ENCODE data around the gene KCTD19.
"Not testable (repeated sequence)": the region's sequence is repeated elsewhere in the genome, so short reads cannot be mapped to it uniquely, and the experiment has no call there.

KCTD19 gene

GRCh38 chr16:67326472-67327309 is at the start of gene KCTD19, which contains the start of gene LRRC36:
TSS of gene KCTD19 (minus strand) at chr16:67326741. CDS start at chr16:67326707, 34 bp downstream.
TSS of gene LRRC36 (plus strand) at chr16:67326815. CDS start at chr16:67326863, 48 bp downstream.
- H3K4me3 ChIP-seq (ENCODE audit: low read depth in 1 of 2, low read length in 2 of 2): peak within 1 kb of the TSS; percentile 20 to 56
- H3K4me1 ChIP-seq (ENCODE audit: insufficient read depth, low read length): peaks cover 3% of the 10 kb centered on the region
- peaks cover 6 to 13% of the 10 kb centered on the region in 2 donors for H3K27me3 ChIP-seq (ENCODE audit: control insufficient read depth in 1 of 2, insufficient read depth in 2 of 2, low read length in 2 of 2)
- H3K9ac ChIP-seq (ENCODE audit: low read length): no peak within 1 kb of the TSS
- H3K9me3 ChIP-seq (ENCODE audit: low read length): no peaks in the 10 kb centered on the region
- H3K36me3 ChIP-seq (ENCODE audit: insufficient read depth, low read length): no peaks in the 10 kb centered on the region
- H3K27ac ChIP-seq (ENCODE audit: low read depth, low read length): no peak within 1 kb of the TSS

- not testable (repeated sequence) for H3K9me3 ChIP-seq (ENCODE audit: low read length); H3K27ac ChIP-seq (ENCODE audit: low read depth, low read length); H3K9ac ChIP-seq (ENCODE audit: low read length); H3K27me3 ChIP-seq (ENCODE audit: control insufficient read depth in 1 of 2, insufficient read depth in 2 of 2, low read length in 2 of 2); H3K36me3 ChIP-seq (ENCODE audit: insufficient read depth, low read length); H3K4me1 ChIP-seq (ENCODE audit: insufficient read depth, low read length); H3K4me3 ChIP-seq (ENCODE audit: low read depth in 1 of 2, low read length in 2 of 2)
These were observed 49.5 kb upstream of the KCTD19 start for GRCh38 chr16:67376012-67376411.

GRCh38 chr16:67372664-67373063 is 46.1 kb upstream of the KCTD19 start:
- Histone ChIP-seq H3K4me1 (ENCODE audit: insufficient read depth, low read length) (no peaks in the 10 kb centered on the region), H3K27me3 (ENCODE audit: control insufficient read depth in 1 of 2, insufficient read depth in 2 of 2, low read length in 2 of 2) (no peaks in the 10 kb centered on the region), H3K9me3 (ENCODE audit: low read length) (no peaks in the 10 kb centered on the region), H3K9ac (ENCODE audit: low read length) (no peak overlapping the region), H3K4me3 (ENCODE audit: low read depth in 1 of 2, low read length in 2 of 2) (no peak overlapping the region), H3K36me3 (ENCODE audit: insufficient read depth, low read length) (no peaks in the 10 kb centered on the region), H3K27ac (ENCODE audit: low read depth, low read length) (no peak overlapping the region)

- Histone ChIP-seq H3K9ac (ENCODE audit: low read length) (no peak overlapping the region), H3K27me3 (ENCODE audit: control insufficient read depth in 1 of 2, insufficient read depth in 2 of 2, low read length in 2 of 2) (no peaks in the 10 kb centered on the region), H3K27ac (ENCODE audit: low read depth, low read length) (no peak overlapping the region), H3K4me1 (ENCODE audit: insufficient read depth, low read length) (no peaks in the 10 kb centered on the region), H3K36me3 (ENCODE audit: insufficient read depth, low read length) (no peaks in the 10 kb centered on the region), H3K9me3 (ENCODE audit: low read length) (no peaks in the 10 kb centered on the region), H3K4me3 (ENCODE audit: low read depth in 1 of 2, low read length in 2 of 2) (no peak overlapping the region)
These were observed 44.1 kb upstream of the KCTD19 start for GRCh38 chr16:67370661-67371060.

- Histone ChIP-seq H3K27me3 (ENCODE audit: control insufficient read depth in 1 of 2, insufficient read depth in 2 of 2, low read length in 2 of 2) (no peaks in the 10 kb centered on the region), H3K36me3 (ENCODE audit: insufficient read depth, low read length) (no peaks in the 10 kb centered on the region), H3K27ac (ENCODE audit: low read depth, low read length) (no peak overlapping the region), H3K9me3 (ENCODE audit: low read length) (no peaks in the 10 kb centered on the region), H3K9ac (ENCODE audit: low read length) (no peak overlapping the region), H3K4me3 (ENCODE audit: low read depth in 1 of 2, low read length in 2 of 2) (no peak overlapping the region), H3K4me1 (ENCODE audit: insufficient read depth, low read length) (no peaks in the 10 kb centered on the region)
These were observed 38.2 kb upstream of the KCTD19 start for GRCh38 chr16:67364600-67365235.

- Histone ChIP-seq H3K4me1 (ENCODE audit: insufficient read depth, low read length) (no peaks in the 10 kb centered on the region), H3K27me3 (ENCODE audit: control insufficient read depth in 1 of 2, insufficient read depth in 2 of 2, low read length in 2 of 2) (no peaks in the 10 kb centered on the region), H3K9ac (ENCODE audit: low read length) (no peak overlapping the region), H3K36me3 (ENCODE audit: insufficient read depth, low read length) (no peaks in the 10 kb centered on the region), H3K9me3 (ENCODE audit: low read length) (no peaks in the 10 kb centered on the region), H3K4me3 (ENCODE audit: low read depth in 1 of 2, low read length in 2 of 2) (no peak overlapping the region), H3K27ac (ENCODE audit: low read depth, low read length) (no peak overlapping the region)
These were observed 34.5 kb upstream of the KCTD19 start for GRCh38 chr16:67361038-67361437.

GRCh38 chr16:67359540-67360269 is 33.2 kb upstream of the KCTD19 start:
- H3K4me3 ChIP-seq (ENCODE audit: low read depth in 1 of 2, low read length in 2 of 2); H3K27ac ChIP-seq (ENCODE audit: low read depth, low read length); H3K27me3 ChIP-seq (ENCODE audit: control insufficient read depth in 1 of 2, insufficient read depth in 2 of 2, low read length in 2 of 2); H3K9me3 ChIP-seq (ENCODE audit: low read length); H3K4me1 ChIP-seq (ENCODE audit: insufficient read depth, low read length); H3K36me3 ChIP-seq (ENCODE audit: insufficient read depth, low read length); H3K9ac ChIP-seq (ENCODE audit: low read length): not testable (repeated sequence)

GRCh38 chr16:67357561-67357960 is 31.0 kb upstream of the KCTD19 start:
- H3K9ac ChIP-seq (ENCODE audit: low read length): no peak overlapping the region
- no peaks in the 10 kb centered on the region for H3K4me1 ChIP-seq (ENCODE audit: insufficient read depth, low read length)
- H3K27ac ChIP-seq (ENCODE audit: low read depth, low read length): no peak overlapping the region
- no peak overlapping the region for H3K4me3 ChIP-seq (ENCODE audit: low read depth in 1 of 2, low read length in 2 of 2)
- no peaks in the 10 kb centered on the region for H3K27me3 ChIP-seq (ENCODE audit: control insufficient read depth in 1 of 2, insufficient read depth in 2 of 2, low read length in 2 of 2)
- H3K36me3 ChIP-seq (ENCODE audit: insufficient read depth, low read length): no peaks in the 10 kb centered on the region
- no peaks in the 10 kb centered on the region for H3K9me3 ChIP-seq (ENCODE audit: low read length)

- Histone ChIP-seq H3K27me3 (ENCODE audit: control insufficient read depth in 1 of 2, insufficient read depth in 2 of 2, low read length in 2 of 2) (no peaks in the 10 kb centered on the region), H3K27ac (ENCODE audit: low read depth, low read length) (no peak overlapping the region), H3K4me3 (ENCODE audit: low read depth in 1 of 2, low read length in 2 of 2) (no peak overlapping the region), H3K9ac (ENCODE audit: low read length) (no peak overlapping the region), H3K36me3 (ENCODE audit: insufficient read depth, low read length) (no peaks in the 10 kb centered on the region), H3K4me1 (ENCODE audit: insufficient read depth, low read length) (no peaks in the 10 kb centered on the region), H3K9me3 (ENCODE audit: low read length) (no peaks in the 10 kb centered on the region)
These were observed 29.9 kb upstream of the KCTD19 start for GRCh38 chr16:67356396-67356795.

- not testable (repeated sequence) for H3K4me3 ChIP-seq (ENCODE audit: low read depth in 1 of 2, low read length in 2 of 2); H3K27ac ChIP-seq (ENCODE audit: low read depth, low read length); H3K9me3 ChIP-seq (ENCODE audit: low read length); H3K27me3 ChIP-seq (ENCODE audit: control insufficient read depth in 1 of 2, insufficient read depth in 2 of 2, low read length in 2 of 2); H3K4me1 ChIP-seq (ENCODE audit: insufficient read depth, low read length); H3K36me3 ChIP-seq (ENCODE audit: insufficient read depth, low read length); H3K9ac ChIP-seq (ENCODE audit: low read length)
These were observed 25.9 kb upstream of the KCTD19 start for GRCh38 chr16:67352463-67352862.

- Histone ChIP-seq H3K4me3 (ENCODE audit: low read depth in 1 of 2, low read length in 2 of 2) (no peak overlapping the region), H3K36me3 (ENCODE audit: insufficient read depth, low read length) (no peaks in the 10 kb centered on the region), H3K9me3 (ENCODE audit: low read length) (no peaks in the 10 kb centered on the region), H3K4me1 (ENCODE audit: insufficient read depth, low read length) (no peaks in the 10 kb centered on the region), H3K9ac (ENCODE audit: low read length) (no peak overlapping the region), H3K27ac (ENCODE audit: low read depth, low read length) (no peak overlapping the region), H3K27me3 (ENCODE audit: control insufficient read depth in 1 of 2, insufficient read depth in 2 of 2, low read length in 2 of 2) (no peaks in the 10 kb centered on the region)
These were observed 23.8 kb upstream of the KCTD19 start for GRCh38 chr16:67350324-67350723.
